ENCODE measurements around the gene CHST14.
"Not testable (repeated sequence)": the region's sequence is repeated elsewhere in the genome, so short reads cannot be mapped to it uniquely, and the experiment has no call there.

The CHST14 gene

DNA sequence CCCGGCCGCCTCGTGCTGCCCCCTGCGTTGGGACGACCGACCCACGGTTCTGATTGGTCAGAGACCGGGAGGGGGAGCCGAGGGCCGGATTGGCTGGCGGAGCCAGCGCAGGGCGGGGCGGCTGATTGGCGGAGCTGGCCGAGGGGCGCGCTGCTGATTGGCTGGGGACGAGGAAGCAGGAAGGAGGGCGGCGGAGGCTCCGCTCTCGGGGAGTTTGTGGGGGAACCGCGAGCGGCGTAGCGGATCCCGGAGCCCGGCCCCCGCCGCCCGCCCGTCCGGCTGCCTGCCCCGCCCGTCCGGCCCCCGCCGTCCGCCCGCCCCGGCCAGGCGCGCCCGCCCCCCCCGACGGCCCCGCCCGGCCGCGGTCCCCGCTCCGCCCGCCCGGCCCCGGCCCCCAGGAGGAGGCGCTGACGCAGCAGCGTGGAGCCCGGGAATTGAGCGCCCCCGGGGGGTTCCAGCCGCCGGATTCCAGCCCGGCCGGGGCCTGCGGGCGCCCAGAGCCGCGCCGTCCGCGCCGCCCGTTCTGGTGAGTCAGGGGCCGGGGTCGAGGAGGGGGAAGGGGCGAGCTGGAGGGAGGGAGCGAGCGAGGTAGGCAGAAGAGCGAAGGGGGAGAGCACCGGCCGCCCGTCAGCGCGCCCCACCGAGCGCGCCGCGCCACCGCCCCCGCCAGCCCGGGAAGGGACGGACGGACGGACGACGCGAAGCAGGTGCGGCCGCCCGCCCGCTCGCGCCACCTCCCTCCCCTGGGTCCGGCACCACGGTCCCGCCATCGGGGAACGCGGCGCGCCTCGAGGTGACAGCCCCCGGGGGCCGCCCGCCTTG, 29.8 kb upstream of the CHST14 start, which contains the start of gene BAHD1:
BAHD1 (plus strand) TSS at position 211 of the 822 bp plus-strand sequence. CDS start 17,512 bp downstream, outside the sequence.
- peak; percentile 96 for DNase-seq (ENCODE audit: low spot score)

DNA sequence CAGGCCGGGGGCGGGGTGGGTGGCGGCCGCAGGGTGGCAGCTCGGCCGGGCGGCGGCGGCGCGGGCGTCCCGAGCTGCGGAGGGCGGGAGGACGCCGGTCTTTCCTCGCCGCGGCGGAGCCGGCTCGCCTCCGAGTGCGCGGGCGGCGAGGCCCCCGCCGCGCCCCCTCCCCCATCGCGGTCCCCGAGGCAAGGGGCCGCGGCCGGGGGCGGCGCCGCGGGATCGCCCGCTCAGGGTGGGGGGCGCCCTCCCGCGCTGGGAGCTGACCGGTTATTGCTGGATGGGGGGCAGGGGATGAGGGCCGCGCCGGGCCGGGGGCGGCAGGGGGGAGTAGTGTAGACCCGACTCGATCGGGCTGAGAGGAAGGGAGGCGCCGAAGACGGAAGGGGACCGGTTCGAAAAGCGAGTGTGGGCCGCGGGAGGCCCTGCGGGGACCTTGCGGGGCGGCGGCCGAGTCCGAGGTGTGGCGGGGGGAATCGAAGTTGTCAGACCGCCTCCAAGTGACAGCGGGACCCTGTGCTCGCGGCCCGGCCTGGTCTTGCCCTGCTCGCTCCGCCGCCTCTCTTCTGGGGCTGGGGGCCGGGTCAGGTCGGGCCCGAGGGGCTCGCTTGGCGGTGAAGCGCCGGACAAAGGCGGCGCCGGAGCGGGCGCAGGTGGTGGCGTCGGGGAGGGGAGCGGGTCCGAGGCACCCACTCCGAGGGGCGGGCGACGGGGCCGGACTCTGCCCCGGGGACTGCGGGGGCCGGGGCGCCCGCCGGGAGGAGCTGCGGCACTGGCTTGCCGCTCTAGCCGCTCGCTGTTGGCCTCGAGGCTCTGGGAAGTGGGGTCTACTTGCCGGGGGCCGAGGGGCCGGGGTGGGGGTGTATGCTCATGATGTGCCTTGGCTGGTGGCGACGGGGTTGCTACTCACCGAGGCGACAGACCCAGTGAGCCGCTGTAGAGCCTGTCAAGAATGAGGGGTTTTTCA, 28.9 kb upstream of the CHST14 start:
- DNase-seq (ENCODE audit: low spot score): no peak

DNA sequence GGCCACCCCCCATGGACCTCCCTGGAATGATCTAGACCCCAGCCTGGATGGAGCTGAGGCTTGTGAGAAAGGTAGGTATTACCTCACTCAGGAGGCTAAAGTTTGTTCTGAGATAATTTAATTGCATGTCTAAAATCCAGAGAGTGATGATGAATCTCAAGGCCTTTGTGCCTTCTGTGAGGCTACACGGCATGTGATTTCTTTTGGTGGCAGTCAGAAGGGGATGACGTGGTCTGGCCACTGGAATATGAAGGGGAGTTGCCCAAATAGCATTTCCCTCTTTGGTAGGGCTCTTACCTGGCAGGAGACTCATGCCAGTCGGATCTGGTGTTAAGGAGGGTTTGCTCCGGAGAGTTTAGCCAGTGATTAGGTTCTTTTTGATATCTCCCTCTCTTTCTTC, 27.5 kb upstream of the CHST14 start:
- no peak for DNase-seq (ENCODE audit: low spot score)

- no peak for DNase-seq (ENCODE audit: low spot score)
These were observed 26.9 kb upstream of the CHST14 start for GRCh38 chr15:40443846-40444245.

DNA sequence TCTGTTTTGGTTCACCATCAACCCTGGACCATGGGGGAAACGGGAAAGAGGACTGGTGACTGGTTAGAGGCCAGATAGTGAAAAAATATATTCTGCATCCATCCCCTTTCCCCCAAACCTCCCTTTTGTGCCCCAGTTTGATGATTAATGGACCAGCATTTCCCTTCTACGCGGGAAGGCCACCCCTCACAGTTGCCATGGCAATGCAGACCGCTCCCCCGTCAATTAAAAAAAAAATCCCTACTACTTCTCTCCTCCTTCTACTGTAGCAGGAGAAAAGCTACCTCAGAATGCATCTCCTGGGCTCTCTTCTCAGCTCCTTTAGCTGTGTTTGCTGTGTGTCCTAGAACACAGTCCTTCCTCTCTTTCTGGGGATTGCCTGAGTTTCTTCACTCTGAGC, 26.0 kb upstream of the CHST14 start:
- DNase-seq (ENCODE audit: low spot score): no peak

- DNase-seq (ENCODE audit: low spot score): no peak
These were observed 25.3 kb upstream of the CHST14 start for GRCh38 chr15:40445421-40445922.

- no peak for DNase-seq (ENCODE audit: low spot score)
These were observed 24.6 kb upstream of the CHST14 start for GRCh38 chr15:40446144-40446543.

DNA sequence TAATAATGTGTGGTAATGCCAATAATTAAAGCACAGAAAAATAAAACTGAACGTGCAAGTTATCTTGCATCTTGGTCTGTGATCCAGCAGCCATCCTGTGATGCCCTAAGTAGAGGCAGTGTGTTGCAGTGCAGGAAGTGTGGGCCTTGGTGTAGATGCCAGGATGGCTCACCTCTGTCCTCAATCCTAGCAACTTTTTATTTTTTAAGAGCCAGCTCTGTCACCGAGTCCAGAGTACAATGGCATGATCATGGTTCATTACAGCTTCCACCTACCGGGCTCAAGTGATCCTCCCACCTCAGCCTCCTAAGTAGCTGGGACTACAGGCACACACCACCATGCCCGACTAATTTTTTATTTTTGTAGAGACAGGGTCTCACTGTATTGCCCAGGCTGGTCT, 22.4 kb upstream of the CHST14 start:
- DNase-seq (ENCODE audit: low spot score): no peak

GRCh38 chr15:40449275-40449674, 21.5 kb upstream of the CHST14 start:
- DNase-seq (ENCODE audit: low spot score): no peak

DNA sequence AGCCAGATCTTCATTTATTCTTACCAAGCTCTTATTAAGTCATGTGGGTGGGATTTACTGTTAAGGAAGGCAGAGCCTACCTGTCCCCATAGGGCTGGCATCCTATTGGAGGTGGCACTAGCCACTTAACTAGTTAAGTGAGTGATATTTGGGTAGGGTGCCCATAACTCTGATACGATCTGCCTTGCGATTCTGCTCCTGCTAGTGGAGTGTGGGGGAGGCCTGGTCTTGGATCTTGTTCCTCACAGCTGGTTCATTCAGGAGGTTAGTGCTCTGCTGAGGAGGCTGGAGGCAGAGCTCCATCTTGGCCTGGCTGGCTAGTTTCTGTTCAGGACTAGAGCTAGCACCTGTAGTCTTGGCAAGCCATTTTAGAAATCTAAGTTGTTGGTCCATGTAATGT, 20.7 kb upstream of the CHST14 start:
- DNase-seq (ENCODE audit: low spot score): no peak

DNA sequence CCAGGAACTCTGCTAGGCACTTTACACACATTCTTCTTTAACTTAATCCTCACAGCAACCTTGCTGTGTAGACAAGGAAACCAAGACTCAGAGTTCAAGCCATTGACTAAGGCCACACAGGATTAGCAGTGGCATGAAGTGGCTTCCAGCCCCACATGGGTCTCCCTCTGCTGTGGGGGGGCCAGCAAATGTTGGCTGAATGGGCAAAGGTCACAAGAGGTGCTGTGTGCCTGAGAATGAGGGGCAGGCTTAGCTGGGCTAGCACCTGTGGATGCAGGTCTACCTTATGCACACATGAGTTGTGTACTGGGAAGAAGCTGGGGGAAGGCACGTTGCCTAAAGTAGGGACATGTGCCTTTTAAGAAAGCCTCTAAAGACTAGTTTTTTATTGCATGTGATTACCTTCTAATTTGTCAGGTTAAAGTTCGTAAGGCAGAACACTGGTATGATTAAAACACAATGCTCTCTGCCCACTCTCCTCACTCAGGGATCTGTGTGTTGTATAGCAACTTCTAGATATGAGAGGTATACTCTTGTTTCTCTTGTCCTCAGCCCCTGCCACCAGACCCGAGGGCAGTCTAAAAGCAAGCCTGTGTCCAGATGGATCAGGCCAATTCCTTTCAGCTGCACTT, 19.1 kb upstream of the CHST14 start:
- no peak for DNase-seq (ENCODE audit: low spot score)

- DNase-seq (ENCODE audit: low spot score): no peak
These were observed 18.3 kb upstream of the CHST14 start for GRCh38 chr15:40452296-40453090.

DNA sequence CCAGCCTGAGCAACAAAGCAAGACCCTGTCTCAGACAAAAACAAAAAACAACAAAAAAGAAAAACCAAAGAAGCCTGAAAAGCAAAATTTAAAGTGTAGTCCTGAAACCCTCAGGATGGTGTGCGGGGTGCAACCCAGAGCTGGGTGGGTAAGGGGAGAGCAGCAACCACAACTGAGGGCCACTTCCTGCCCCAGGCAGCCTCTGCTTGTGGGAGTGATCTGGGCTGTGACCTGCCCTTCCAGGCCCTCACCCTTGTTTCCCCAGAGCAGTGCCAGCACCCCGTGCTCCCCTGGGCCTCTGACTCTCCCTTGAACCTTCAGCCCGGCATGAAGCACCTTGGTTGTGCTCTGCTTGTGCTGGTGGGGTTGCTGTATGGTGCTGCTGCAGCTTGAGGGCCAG, 16.8 kb upstream of the CHST14 start:
- DNase-seq (ENCODE audit: low spot score): not testable (repeated sequence)

DNA sequence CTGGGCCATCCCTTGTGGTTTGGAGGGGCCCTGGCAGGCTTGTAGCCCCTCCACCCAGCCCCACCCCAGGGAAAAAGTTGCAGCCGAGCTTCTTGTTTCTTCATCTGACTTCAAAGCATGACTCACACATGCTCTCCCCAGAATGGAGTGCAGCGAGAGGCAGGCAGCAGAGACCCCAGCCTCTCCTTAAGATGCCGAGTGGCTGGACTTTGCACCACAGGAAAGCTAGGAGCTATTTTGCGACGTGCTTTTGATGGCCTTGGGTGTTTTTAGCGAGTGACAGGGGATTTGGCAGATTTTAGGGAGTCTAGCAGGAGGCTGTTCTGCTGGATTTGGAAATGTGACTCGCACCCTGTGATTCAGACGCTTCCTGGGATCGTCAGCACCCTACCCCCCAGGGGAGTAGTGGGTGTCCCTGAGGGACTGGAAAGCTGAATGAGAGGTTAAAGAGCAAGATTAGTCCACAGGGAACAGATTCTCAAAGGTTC, 15.8 kb upstream of the CHST14 start:
- DNase-seq (ENCODE audit: low spot score): no peak

GRCh38 chr15:40456299-40456712, 14.5 kb upstream of the CHST14 start:
- no peak for DNase-seq (ENCODE audit: low spot score)

DNA sequence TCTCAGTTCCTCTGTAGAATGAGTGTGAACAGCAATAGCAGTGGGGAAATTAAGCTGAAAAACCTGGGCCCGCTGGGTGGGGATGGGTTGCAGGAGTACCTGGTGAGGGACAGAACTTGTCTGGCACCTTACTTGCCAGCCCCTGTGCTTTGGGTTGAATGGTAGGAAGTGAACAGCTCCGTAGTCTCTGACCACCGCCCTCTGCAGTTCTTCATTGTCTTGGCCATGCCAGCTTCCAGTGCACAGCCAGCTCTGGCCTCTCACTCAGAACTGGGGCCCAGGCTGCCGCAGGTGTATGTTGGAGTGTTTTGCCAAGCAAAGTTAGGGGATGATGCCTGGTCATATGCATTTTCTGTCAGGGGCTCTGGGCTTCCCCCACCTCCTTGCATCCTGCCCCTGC, 14.0 kb upstream of the CHST14 start:
- DNase-seq (ENCODE audit: low spot score): no peak

DNA sequence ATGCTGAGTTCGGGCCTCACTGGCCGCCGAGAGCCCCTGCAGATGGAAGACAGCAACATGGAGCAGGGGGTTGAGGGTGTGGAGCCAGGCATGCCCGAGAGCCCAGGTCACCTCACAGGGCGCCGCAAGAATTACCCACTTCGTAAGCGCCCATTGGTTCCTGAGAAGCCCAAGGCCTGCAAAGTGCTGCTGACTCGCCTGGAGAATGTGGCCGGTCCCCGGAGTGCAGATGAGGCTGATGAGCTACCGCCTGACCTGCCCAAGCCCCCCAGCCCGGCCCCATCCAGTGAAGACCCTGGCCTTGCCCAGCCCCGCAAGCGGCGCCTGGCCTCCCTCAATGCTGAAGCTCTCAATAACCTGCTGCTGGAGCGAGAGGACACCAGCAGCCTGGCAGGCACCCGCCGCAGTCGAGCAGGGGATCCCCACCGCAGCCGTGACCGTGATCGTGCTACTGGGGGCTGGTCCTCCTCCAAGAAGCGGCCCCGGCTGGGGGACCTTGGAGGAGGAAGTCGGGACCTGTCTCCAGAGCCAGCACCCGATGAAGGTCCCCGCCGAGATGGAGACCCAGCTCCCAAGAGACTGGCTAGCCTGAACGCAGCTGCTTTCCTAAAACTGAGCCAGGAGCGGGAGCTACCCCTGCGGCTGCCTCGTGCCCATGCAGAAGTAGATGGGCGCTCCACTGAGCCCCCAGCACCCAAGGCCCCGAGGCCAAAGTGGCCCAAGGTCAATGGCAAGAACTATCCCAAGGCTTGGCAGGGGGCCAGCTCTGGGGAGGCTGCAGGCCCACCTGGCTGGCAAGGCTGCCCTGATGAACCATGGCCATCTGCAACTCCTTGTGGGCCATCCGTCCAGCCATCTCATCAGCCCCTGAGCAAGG, 12.1 kb upstream of the CHST14 start:
- no peak for DNase-seq (ENCODE audit: low spot score)

GRCh38 chr15:40459391-40460015, 11.3 kb upstream of the CHST14 start:
- DNase-seq (ENCODE audit: low spot score): no peak

DNA sequence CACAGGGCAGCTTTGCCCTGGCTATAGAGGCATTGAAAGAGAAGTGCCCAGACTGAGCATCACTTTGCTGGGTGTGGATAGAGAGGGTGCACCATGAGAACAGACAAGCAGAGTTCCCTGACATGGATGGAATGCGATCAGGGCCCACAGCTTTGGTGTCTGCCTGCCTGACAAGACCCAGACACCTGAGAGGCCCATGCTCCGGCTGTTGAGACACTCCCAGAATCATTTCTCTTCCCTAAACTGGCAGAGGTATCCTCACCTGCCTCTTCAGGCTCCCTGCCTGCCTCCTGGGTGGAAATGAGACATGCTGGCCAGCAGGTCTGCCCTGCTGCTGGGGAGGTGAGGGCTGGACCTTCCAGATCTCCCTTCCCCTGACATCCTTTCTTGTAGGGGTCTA, 10.4 kb upstream of the CHST14 start:
- no peak for DNase-seq (ENCODE audit: low spot score)

GRCh38 chr15:40461958-40462357, 8.8 kb upstream of the CHST14 start:
- DNase-seq (ENCODE audit: low spot score): no peak

Measured in CD4-positive, alpha-beta T cell treated with Interleukin-2 at 100 ng/mL for 4 hours (primary cell).